H1 (cell line): ENCODE results near the gene KIAA1614. TPM values are rescaled to one million over a fixed set of nuclear protein-coding genes. Genes with fewer than 3 reads are reported as not detected.

Source experiments
- CTCF ChIA-PET: fragments of 300-600 bp; sonication (Branson Sonifier 250); formaldehyde crosslinking; loops from one replicate; lab custom pipeline; 2021; ENCODE audit not compliant: partially characterized antibody; lab: Charles Lee
- POLR2A ChIA-PET: fragments of 300-600 bp; sonication (Branson Sonifier 250); formaldehyde crosslinking; loops from one replicate; lab custom pipeline; 2021; ENCODE audit warnings: inconsistent platforms; ENCODE audit not compliant: partially characterized antibody; lab: Charles Lee
- DNase-seq, 2 experiments: peaks; one replicate each; pipeline versions ENCODE4 v3.0.0 to v3.0.0-alpha.2; 2010 to 2022; ENCODE audit warnings: low spot score in 2 of 2, low read depth in 1 of 2, mixed read lengths in 1 of 2
- FAIRE-seq: peaks from 2 replicates; lab custom pipeline; 2011; peaks lifted over from hg19 to GRCh38; lab: Jason Lieb, UNC
- H2AFZ ChIP-seq: 2 replicates; pipeline ENCODE4 v1.8.1; 2012; ENCODE audit warnings: low read length, inconsistent platforms
- H2AK5ac ChIP-seq: 2 replicates; pipeline ENCODE4 v1.6.1; 2013; ENCODE audit warnings: low read depth, low read length
- H2BK120ac ChIP-seq: replicated peaks from 2 replicates; pipeline ENCODE3; 2013; ENCODE audit warnings: low read depth, low read length, inconsistent platforms
- H2BK12ac ChIP-seq: 2 replicates; pipeline ENCODE4 v1.6.1; 2013; ENCODE audit warnings: low read depth, low read length
- H2BK15ac ChIP-seq: 2 replicates; pipeline ENCODE4 v1.6.1; 2013; ENCODE audit warnings: low read length
- H2BK20ac ChIP-seq: 2 replicates; pipeline ENCODE4 v1.6.1; 2013; ENCODE audit warnings: low read length
- H2BK5ac ChIP-seq: 2 replicates; pipeline ENCODE4 v1.6.1; 2013; ENCODE audit warnings: low read depth, low read length
- H3K14ac ChIP-seq: 2 replicates; pipeline ENCODE4 v1.6.1; 2013; ENCODE audit warnings: inconsistent platforms; ENCODE audit not compliant: insufficient read length
- H3K18ac ChIP-seq: 2 replicates; pipeline ENCODE4 v1.6.1; 2013; ENCODE audit warnings: low read length; ENCODE audit errors: extremely low read depth
- H3K23ac ChIP-seq: 2 replicates; pipeline ENCODE4 v1.6.1; 2013; ENCODE audit warnings: inconsistent platforms; ENCODE audit not compliant: insufficient read length
- H3K23me2 ChIP-seq: 2 replicates; pipeline ENCODE4 v1.6.1; 2013; ENCODE audit warnings: low read depth, low read length
- H3K27ac ChIP-seq: 2 replicates; pipeline ENCODE4 v1.6.1; 2011; ENCODE audit warnings: low read depth, low read length, inconsistent platforms
- H3K27me3 ChIP-seq, 4 experiments: replicated peaks in 1 of 4; 1 replicate in 1 of 4; 2 replicates in 3 of 4; pipeline versions ENCODE4 v1.6.1 to v1.8.1; 2011 to 2013; ENCODE audit warnings: low read length in 3 of 4, mild to moderate bottlenecking in 3 of 4, inconsistent platforms in 2 of 4, mixed read lengths in 2 of 4, moderate library complexity in 1 of 4; ENCODE audit not compliant: control insufficient read depth in 3 of 4, insufficient read depth in 3 of 4; ENCODE audit errors: extremely low read depth in 1 of 4
- H3K36me3 ChIP-seq, 4 experiments: 2 replicates each; pipeline versions ENCODE4 v1.6.1 to v1.8.1; 2011 to 2013; ENCODE audit warnings: mild to moderate bottlenecking in 4 of 4, low read length in 3 of 4, moderate library complexity in 2 of 4, control low read depth in 1 of 4, inconsistent platforms in 1 of 4; ENCODE audit not compliant: insufficient read depth in 4 of 4, control insufficient read depth in 2 of 4
- H3K4ac ChIP-seq: replicated peaks from 2 replicates; pipeline ENCODE3; 2013; ENCODE audit warnings: low read length, low read depth, mixed read lengths, inconsistent platforms; ENCODE audit not compliant: insufficient read length
- H3K4me1 ChIP-seq, 4 experiments: replicated peaks in 1 of 4; 1 replicate in 1 of 4; 2 replicates in 3 of 4; pipeline versions ENCODE4 v1.6.1 to v1.8.1; 2011 to 2013; ENCODE audit warnings: low read length in 3 of 4, inconsistent platforms in 2 of 4, mixed read lengths in 1 of 4; ENCODE audit not compliant: insufficient read depth in 4 of 4, control insufficient read depth in 3 of 4
- H3K4me2 ChIP-seq, 2 experiments: 2 replicates each; pipeline versions ENCODE4 v1.6.1 to v1.8.1; 2011 to 2013; ENCODE audit warnings: low read depth in 2 of 2, low read length in 2 of 2, control low read depth in 1 of 2, inconsistent platforms in 1 of 2, mild to moderate bottlenecking in 1 of 2; ENCODE audit not compliant: insufficient read depth in 1 of 2
- H3K4me3 ChIP-seq, 4 experiments: fragments of 200-600, 300-600 bp in 1 of 4; sonication (generic), shearing (Covaris generic), sonication (Bioruptor Twin) in 1 of 4; 2 replicates each; pipeline versions ENCODE4 v1.5.1 to v1.8.1; 2011 to 2016; ENCODE audit warnings: low read length in 4 of 4, low read depth in 3 of 4, control low read depth in 2 of 4, inconsistent platforms in 2 of 4, mild to moderate bottlenecking in 2 of 4, mixed read lengths in 1 of 4, moderate library complexity in 1 of 4; ENCODE audit not compliant: insufficient read depth in 2 of 4; ENCODE audit errors: extremely low read depth in 1 of 4
- H3K56ac ChIP-seq: replicated peaks from 2 replicates; pipeline ENCODE3; 2013; ENCODE audit warnings: low read depth, mild to moderate bottlenecking, mixed read lengths, low read length, inconsistent platforms; ENCODE audit not compliant: insufficient read length
- H3K79me1 ChIP-seq: 2 replicates; pipeline ENCODE4 v1.6.1; 2013; ENCODE audit warnings: low read depth, low read length, control low read depth
- H3K79me2 ChIP-seq, 2 experiments: 2 replicates each; pipeline versions ENCODE4 v1.6.1 to v1.8.1; 2012 to 2013; ENCODE audit warnings: low read length in 2 of 2, mild to moderate bottlenecking in 2 of 2, inconsistent platforms in 1 of 2; ENCODE audit not compliant: insufficient read depth in 2 of 2, control insufficient read depth in 1 of 2
- H3K9ac ChIP-seq, 4 experiments: replicated peaks in 1 of 4; 1 replicate in 1 of 4; 2 replicates in 3 of 4; pipeline versions ENCODE4 v1.6.1 to v1.8.1; 2011 to 2013; ENCODE audit warnings: low read depth in 3 of 4, low read length in 3 of 4, control low read depth in 2 of 4, mild to moderate bottlenecking in 2 of 4, moderate library complexity in 2 of 4, inconsistent platforms in 1 of 4; ENCODE audit errors: extremely low read depth in 1 of 4
- H3K9me3 ChIP-seq, 2 experiments: 2 replicates each; pipeline versions ENCODE4 v1.6.1 to v1.8.1; 2012 to 2013; ENCODE audit warnings: mild to moderate bottlenecking in 2 of 2, moderate library complexity in 2 of 2, control low read depth in 1 of 2, inconsistent platforms in 1 of 2, low read depth in 1 of 2, low read length in 1 of 2, mixed read lengths in 1 of 2; ENCODE audit not compliant: insufficient read depth in 2 of 2
- H4K20me1 ChIP-seq, 2 experiments: replicated peaks in 1 of 2; 2 replicates each; pipeline versions ENCODE3 to v1.8.1; 2011 to 2013; ENCODE audit warnings: inconsistent platforms in 2 of 2, low read length in 2 of 2, mild to moderate bottlenecking in 1 of 2; ENCODE audit not compliant: insufficient read depth in 2 of 2, control insufficient read depth in 1 of 2
- H4K5ac ChIP-seq: 2 replicates; pipeline ENCODE4 v1.6.1; 2013; ENCODE audit warnings: low read length, low read depth, mixed read lengths, inconsistent platforms; ENCODE audit not compliant: insufficient read length
- H4K8ac ChIP-seq: 2 replicates; pipeline ENCODE4 v1.8.0; 2013; ENCODE audit warnings: mild to moderate bottlenecking, moderate library complexity, low read length, inconsistent platforms; ENCODE audit not compliant: insufficient read depth; ENCODE audit errors: extremely low read depth
- H4K91ac ChIP-seq: replicated peaks from 2 replicates; pipeline ENCODE3; 2013; ENCODE audit warnings: low read length, mixed read lengths, inconsistent platforms; ENCODE audit not compliant: insufficient read length
- KDM1A ChIP-seq: fragments of 200-600, 300-600 bp; sonication (generic); IDR thresholded peaks from 2 replicates; pipeline ENCODE4 v1.7.1; 2016; ENCODE audit warnings: mild to moderate bottlenecking, low read length, borderline replicate concordance
- POLR2A ChIP-seq, 2 experiments: IDR thresholded peaks; 1 replicate in 1 of 2; 2 replicates in 1 of 2; pipeline ENCODE4 v1.6.1; 2011; ENCODE audit warnings: low read depth in 2 of 2, low read length in 2 of 2, mild to moderate bottlenecking in 2 of 2; ENCODE audit errors: control extremely low read depth in 1 of 2
- SP1 ChIP-seq: IDR thresholded peaks from 2 replicates; pipeline ENCODE4 v1.6.1; 2011; ENCODE audit warnings: low read depth, low read length
- SRF ChIP-seq: IDR thresholded peaks from 2 replicates; pipeline ENCODE4 v1.6.1; 2011; ENCODE audit warnings: mild to moderate bottlenecking, low read depth, low read length, moderate library complexity
- TCF12 ChIP-seq: IDR thresholded peaks from 2 replicates; pipeline ENCODE4 v1.6.1; 2011; ENCODE audit warnings: low read depth, mild to moderate bottlenecking, low read length
- WGBS, 2 experiments: shearing (Covaris generic) in 1 of 2; methylation state at CpG; one replicate each; pipeline versions ENCODE4 v1.1.6 to v1.1.7; 2013 to 2015; ENCODE audit warnings: low lambda C conversion rate in 2 of 2, mixed read lengths in 2 of 2, inconsistent platforms in 1 of 2, low coverage in 1 of 2, missing lambda C conversion rate in 1 of 2; ENCODE audit not compliant: insufficient replicate concordance in 2 of 2, insufficient coverage in 1 of 2, insufficient read length in 1 of 2; ENCODE audit errors: extremely low coverage in 1 of 2, missing lambda C conversion rate in 1 of 2; 5-methylcytosine and 5-hydroxymethylcytosine counted together
- polyA plus RNA-seq, 7 experiments: library from polyadenylated mRNA; depleted of rRNA in 3 of 7; stranded (reverse) in 5 of 7; unstranded in 2 of 7; fragments of >200 nt in 5 of 7; fragments of 200-250 nt in 2 of 7; gene quantifications; 1 replicate in 5 of 7; 2 replicates in 1 of 7; 4 replicates in 1 of 7; pipeline versions ENCODE4 v1.2.1 to v1.2.3, GENCODE V29; 2011 to 2013; ENCODE audit warnings: missing spikeins in 2 of 7, mixed read lengths in 2 of 7
- total RNA-seq: library from RNA; stranded (reverse); fragmentation: NEBNext Ultra II Directional; extraction: Animal tissue kit (Norgen Biotek cat#: 25700); gene quantifications from 2 replicates; pipeline ENCODE4 v1.2.1, GENCODE V29; 2021

Gene KIAA1614
- total and polyA plus RNA-seq, 2 of the 8 experiments (the other 6 are each of a cell fraction or from before 2014, with no cell fraction given) = 1.3 to 3.1 TPM

GRCh38 chr1:180951186-180951745, 38.6 kb downstream of the KIAA1614 start:
- H3K4me1 ChIP-seq = peaks cover 0 to 8% (median 7%) of the 10 kb centered on the region in 4 experiments; a peak in 4 of 7 replicates
- no peak overlapping the region for H2AFZ ChIP-seq
- peak overlapping the region; percentile 44; the same call in 1 of the 2 replicates for H2BK5ac ChIP-seq
- H2BK15ac ChIP-seq = no peak overlapping the region
- H4K20me1 ChIP-seq = peaks cover 0 to 1% of the 10 kb centered on the region in 2 experiments
- FAIRE-seq (no peak), DNase-seq (no peak)
- no peak overlapping the region for H3K14ac ChIP-seq
- H4K5ac ChIP-seq = no peak overlapping the region
- CTCF ChIA-PET = interaction anchor here (0.7 to 4.7 kb wide), 4 partner anchors 34 to 190 kb away, joined by 3 to 20 read pairs (median 6); no protein-coding TSS in a partner anchor
- H3K27ac ChIP-seq = no peak overlapping the region
- H3K4me3 ChIP-seq = no peak overlapping the region
- H2BK120ac ChIP-seq = no peak overlapping the region
- no peaks in the 10 kb centered on the region; the same call in 1 of the 2 replicates for H3K79me1 ChIP-seq
- H3K23ac ChIP-seq = no peak overlapping the region
- no peaks in the 10 kb centered on the region for H3K27me3 ChIP-seq
- no peak overlapping the region for H3K4ac ChIP-seq
- POLR2A ChIA-PET = interaction anchor here (0.8 to 2.5 kb wide), 2 partner anchors 15 to 71 kb away, joined by 4 to 7 read pairs; no protein-coding TSS in a partner anchor
- H3K56ac ChIP-seq = no peak overlapping the region
- no peak overlapping the region for H3K9ac ChIP-seq
- H4K8ac ChIP-seq = peak overlapping the region; percentile 46; the same call in 1 of the 2 replicates
- H3K18ac ChIP-seq = no peak overlapping the region
- no peaks in the 10 kb centered on the region for H3K23me2 ChIP-seq
- 93% methylated on average over 9 of the region's 11 CpGs; no CpG with 5 or more reads in 1 of the 2 experiments for WGBS, 2 experiments
- no peak overlapping the region for H2BK20ac ChIP-seq
- H2BK12ac ChIP-seq = no peak overlapping the region
- H2AK5ac ChIP-seq = no peak overlapping the region
- H3K4me2 ChIP-seq = no peak overlapping the region
- no peaks in the 10 kb centered on the region; a peak in 2 of 8 replicates for H3K36me3 ChIP-seq
- H3K79me2 ChIP-seq = no peaks in the 10 kb centered on the region
- no peaks in the 10 kb centered on the region for H3K9me3 ChIP-seq
- no peak overlapping the region for H4K91ac ChIP-seq
- no peak for TF ChIP-seq KDM1A
- no peak for TF ChIP-seq TCF12
- no peak for TF ChIP-seq SP1
- no peak for TF ChIP-seq POLR2A (IDR thresholded peaks at IDR 0.05; ENCODE audit: control extremely low read depth in 1 of 2, low read depth in 2 of 2, low read length in 2 of 2)
- TF ChIP-seq SRF = no peak
